Breast epithelium (tissue), 3 donors: ENCODE measurements around the gene NAT9.

Experiments used
- POLR2A ChIP-seq: fragments of 450-650 bp; IDR thresholded peaks from one replicate; pipeline ENCODE4 v1.6.1; 2016; ENCODE audit warnings: antibody characterized with exemption, mild to moderate bottlenecking, moderate library complexity
- POLR2AphosphoS5 ChIP-seq, 3 donors: sonication (generic); formaldehyde crosslinking; IDR thresholded peaks; one replicate each; pipeline ENCODE4 v1.6.1; 2017; ENCODE audit warnings: antibody characterized with exemption in 3 of 3

DNA sequence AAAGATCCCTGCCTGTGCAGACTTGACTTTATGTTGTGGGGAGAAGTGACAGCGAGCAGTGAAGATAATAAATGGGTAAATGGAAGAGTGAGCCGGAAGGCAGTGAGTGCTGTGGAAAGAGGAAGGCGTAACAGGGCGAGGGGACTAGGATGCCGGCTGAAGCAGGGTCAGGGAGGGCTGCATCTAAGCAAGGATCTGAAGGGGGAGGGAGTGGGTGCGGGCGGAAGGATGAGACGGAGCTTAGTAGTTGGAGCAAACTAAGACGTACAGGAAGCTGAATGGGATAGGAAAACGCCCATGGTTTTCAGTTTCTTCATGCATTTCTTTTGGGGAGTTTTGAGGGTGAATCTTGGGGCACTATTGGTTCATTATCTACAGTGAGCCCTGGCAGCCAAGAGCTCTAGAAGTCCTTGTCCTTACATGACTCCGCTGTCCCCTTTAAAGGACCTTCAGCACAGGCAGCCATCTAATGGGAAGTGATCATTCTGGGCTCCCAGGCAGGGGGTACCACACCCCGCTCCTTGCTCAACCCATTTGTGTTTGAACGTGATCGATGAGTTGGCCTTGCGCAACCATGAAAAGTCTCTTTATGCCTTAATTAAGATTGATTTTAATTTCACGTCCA lies 10.4 kb upstream of the NAT9 start:
- TF ChIP-seq POLR2A (no peak), POLR2AphosphoS5 (IDR thresholded peaks at IDR 0.05) (no peak)
